IMR-90 (cell line): ENCODE data around the gene FRK. TPM values are rescaled to one million over a fixed set of nuclear protein-coding genes. Genes with fewer than 3 reads are reported as not detected.

Source experiments
- ATAC-seq: fragments of 200-7000 bp; cut with Tn5 transposase; 2 replicates; pipeline ENCODE4 v1.9.1; 2020; ENCODE audit warnings: low read depth, mild to moderate bottlenecking, moderate library complexity
- BruUV-seq: library from RNA; stranded (reverse); fragments of 400-500 nt; replicated peaks from 2 replicates; lab custom pipeline; 2021; lab: Mats Ljungman, UMichigan
- CTCF ChIA-PET: fragments of 300-600 bp; formaldehyde crosslinking; extraction: SDS; loops from one replicate; lab custom pipeline; 2021; ENCODE audit warnings: antibody characterized with exemption; lab: Yijun Ruan, JAX
- POLR2A ChIA-PET: fragments of 300-600 bp; sonication (Branson Sonifier 250); formaldehyde crosslinking; loops from one replicate; lab custom pipeline; 2022; ENCODE audit warnings: antibody characterized with exemption; ENCODE audit not compliant: unreplicated experiment; lab: Charles Lee
- DNase-seq: peaks from one replicate; pipeline ENCODE4 v3.0.0; 2013
- H2AFZ ChIP-seq: replicated peaks from 2 replicates; pipeline ENCODE3; 2013; ENCODE audit warnings: low read length, mild to moderate bottlenecking; ENCODE audit not compliant: poor library complexity
- H2AK5ac ChIP-seq: 2 replicates; pipeline ENCODE4 v1.6.1; 2013; ENCODE audit warnings: low read depth, low read length, inconsistent platforms
- H2AK9ac ChIP-seq: replicated peaks from 2 replicates; pipeline ENCODE3; 2013; ENCODE audit warnings: mild to moderate bottlenecking, low read depth, low read length, moderate library complexity; ENCODE audit not compliant: poor library complexity
- H2BK120ac ChIP-seq: 2 replicates; pipeline ENCODE4 v1.6.1; 2013; ENCODE audit warnings: low read depth, low read length, inconsistent platforms
- H2BK15ac ChIP-seq: 3 replicates; pipeline ENCODE4 v1.6.1; 2013; ENCODE audit warnings: low read depth, low read length, inconsistent platforms
- H2BK20ac ChIP-seq: 2 replicates; pipeline ENCODE4 v1.6.1; 2013; ENCODE audit warnings: low read depth, mild to moderate bottlenecking, inconsistent platforms, low read length, moderate library complexity
- H2BK5ac ChIP-seq: 2 replicates; pipeline ENCODE4 v1.6.1; 2013; ENCODE audit warnings: mild to moderate bottlenecking, low read depth, low read length, inconsistent platforms; ENCODE audit not compliant: poor library complexity, severe bottlenecking
- H3K14ac ChIP-seq: replicated peaks from 2 replicates; pipeline ENCODE4 v1.6.1; 2013; ENCODE audit warnings: low read depth, low read length, inconsistent platforms
- H3K18ac ChIP-seq: 2 replicates; pipeline ENCODE4 v1.6.1; 2013; ENCODE audit warnings: low read depth, low read length, control low read depth
- H3K23ac ChIP-seq: 2 replicates; pipeline ENCODE4 v1.6.1; 2013; ENCODE audit warnings: low read depth, low read length, inconsistent platforms
- H3K27ac ChIP-seq: 2 replicates; pipeline ENCODE4 v1.5.1; 2013; ENCODE audit warnings: mild to moderate bottlenecking, control low read depth, low read length; ENCODE audit not compliant: insufficient read depth
- H3K27me3 ChIP-seq: 2 replicates; pipeline ENCODE4 v1.6.1; 2013; ENCODE audit warnings: low read length; ENCODE audit not compliant: control insufficient read depth, insufficient read depth
- H3K36me3 ChIP-seq: 2 replicates; pipeline ENCODE4 v1.6.1; 2013; ENCODE audit warnings: low read length, mixed read lengths; ENCODE audit not compliant: control insufficient read depth, insufficient read depth
- H3K4ac ChIP-seq: 2 replicates; pipeline ENCODE4 v1.6.1; 2013; ENCODE audit warnings: low read depth, low read length, inconsistent platforms
- H3K4me1 ChIP-seq: 2 replicates; pipeline ENCODE4 v1.6.1; 2013; ENCODE audit warnings: low read length, mixed read lengths; ENCODE audit not compliant: control insufficient read depth, insufficient read depth
- H3K4me2 ChIP-seq: 2 replicates; pipeline ENCODE4 v1.6.1; 2013; ENCODE audit warnings: low read depth, mild to moderate bottlenecking, control low read depth, low read length, moderate library complexity
- H3K4me3 ChIP-seq: 2 replicates; pipeline ENCODE4 v1.5.1; 2013; ENCODE audit warnings: low read depth, mild to moderate bottlenecking, control low read depth, low read length, moderate library complexity; ENCODE audit not compliant: insufficient read depth
- H3K56ac ChIP-seq: 2 replicates; pipeline ENCODE4 v1.6.1; 2013; ENCODE audit warnings: low read length, inconsistent platforms; ENCODE audit not compliant: insufficient read depth; ENCODE audit errors: extremely low read depth
- H3K79me1 ChIP-seq, 2 experiments: 2 replicates each; pipeline ENCODE4 v1.6.1; 2013; ENCODE audit warnings: low read length in 2 of 2, inconsistent platforms in 1 of 2, low read depth in 1 of 2
- H3K9ac ChIP-seq: 2 replicates; pipeline ENCODE4 v1.6.1; 2013; ENCODE audit warnings: low read depth, low read length, control low read depth
- H3K9me1 ChIP-seq: 2 replicates; pipeline ENCODE4 v1.6.1; 2013; ENCODE audit warnings: low read length, inconsistent platforms; ENCODE audit not compliant: insufficient read depth
- H3K9me3 ChIP-seq: 2 replicates; pipeline ENCODE4 v1.6.1; 2013; ENCODE audit warnings: low read length; ENCODE audit not compliant: control insufficient read depth, insufficient read depth
- H4K20me1 ChIP-seq: 2 replicates; pipeline ENCODE4 v1.6.1; 2013; ENCODE audit warnings: low read length, inconsistent platforms; ENCODE audit not compliant: insufficient read depth
- H4K5ac ChIP-seq: 2 replicates; pipeline ENCODE4 v1.6.1; 2013; ENCODE audit warnings: mild to moderate bottlenecking, low read depth, low read length, control low read depth
- H4K8ac ChIP-seq, 2 experiments: 2 replicates each; pipeline ENCODE4 v1.6.1; 2013; ENCODE audit warnings: low read depth in 2 of 2, low read length in 2 of 2, control low read depth in 1 of 2, inconsistent platforms in 1 of 2
- H4K91ac ChIP-seq: 2 replicates; pipeline ENCODE4 v1.6.1; 2013; ENCODE audit warnings: low read depth, low read length, inconsistent platforms; ENCODE audit not compliant: insufficient read depth
- CEBPB ChIP-seq: IDR thresholded peaks from 2 replicates; pipeline ENCODE4 v1.6.1; 2012; ENCODE audit warnings: low read depth, low read length, improper control_type of control experiment
- MXI1 ChIP-seq: IDR thresholded peaks from 2 replicates; pipeline ENCODE4 v1.6.1; 2012; ENCODE audit warnings: low read depth, mild to moderate bottlenecking, low read length, moderate library complexity, borderline replicate concordance
- WGBS, 2 experiments: methylation state at CpG; one replicate each; pipeline versions ENCODE4 v1.1.5 to v1.1.7; 2013; ENCODE audit warnings: missing lambda C conversion rate in 2 of 2; ENCODE audit not compliant: insufficient read length in 1 of 2; ENCODE audit errors: extremely low coverage in 2 of 2; 5-methylcytosine and 5-hydroxymethylcytosine counted together
- dilution Hi-C: fragments of 300-500 bp; cut with HindIII; formaldehyde crosslinking; loops from one replicate; pipeline ENCODE4 v1.14.3; 2018; ENCODE audit warnings: low sequenced_read_pairs; ENCODE audit not compliant: unreplicated experiment
- in situ Hi-C: fragments of 300-500 bp; cut with MboI; formaldehyde crosslinking; loops from 3 replicates; pipeline ENCODE4 v1.14.3; 2019; ENCODE audit warnings: low sequenced_read_pairs, inconsistent platforms, mixed read lengths
- intact Hi-C: fragments of 100-400 bp; cut with micrococcal nuclease; formaldehyde crosslinking; loops from 2 replicates; pipeline ENCODE4 v1.10.0; 2022
- polyA plus RNA-seq, 3 experiments: library from polyadenylated mRNA; depleted of rRNA; stranded (reverse); fragments of >200 nt; gene quantifications; 2 replicates each; pipeline ENCODE4 v1.2.3, GENCODE V29; 2012; ENCODE audit warnings: low replicate concordance in 1 of 3
- total RNA-seq: library from RNA; depleted of rRNA; stranded (reverse); fragments of >200 nt; gene quantifications from 2 replicates; pipeline ENCODE4 v1.2.3, GENCODE V29; 2012

Gene FRK
- total and polyA plus RNA-seq, 2 of the 4 experiments (the other 2 are of a cell fraction): under 0.01 to 0.02 TPM

DNA sequence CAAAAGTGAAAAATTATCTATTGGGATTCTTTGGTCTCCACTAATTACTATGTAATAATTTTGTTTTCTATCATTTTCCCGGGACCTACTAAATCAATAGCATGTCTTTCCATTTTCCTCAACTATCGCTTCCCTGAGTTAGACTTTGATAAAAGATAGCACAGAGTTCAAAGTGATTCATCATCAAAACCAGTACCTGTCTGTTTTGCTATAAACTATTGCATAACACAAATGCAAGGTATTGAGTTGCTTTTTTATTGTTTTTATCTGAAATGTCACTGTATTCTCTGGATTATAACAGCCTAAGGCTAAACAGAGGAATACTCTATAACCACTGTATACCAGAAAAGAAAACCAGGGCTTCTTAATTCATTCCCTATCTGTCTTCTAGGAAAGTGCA, 19.7 kb downstream of the FRK start:
- no peaks in the 10 kb centered on the region for H3K9me1 ChIP-seq
- no peaks in the 10 kb centered on the region for H3K79me1 ChIP-seq
- H3K27ac ChIP-seq: no peak overlapping the region
- no peak overlapping the region for H3K18ac ChIP-seq
- no peak overlapping the region for H4K91ac ChIP-seq
- ChIA-PET CTCF (no interaction called here), POLR2A (no interaction called here)
- no peak overlapping the region for H3K4me2 ChIP-seq
- H4K8ac ChIP-seq: no peak overlapping the region
- ATAC-seq (no peak), DNase-seq (no peak)
- no peaks in the 10 kb centered on the region for H4K20me1 ChIP-seq
- H2BK15ac ChIP-seq: no peak overlapping the region
- in situ Hi-C loops: no loop called here
- H3K36me3 ChIP-seq: no peaks in the 10 kb centered on the region
- H2AFZ ChIP-seq: no peak overlapping the region
- H3K9ac ChIP-seq: no peak overlapping the region
- H2AK9ac ChIP-seq: no peak overlapping the region
- WGBS, 2 experiments: no CpG with 5 or more reads among the region's 2 CpGs
- H2BK120ac ChIP-seq: no peak overlapping the region
- no peaks in the 10 kb centered on the region for H3K9me3 ChIP-seq
- no peaks in the 10 kb centered on the region for H3K4me1 ChIP-seq
- H3K23ac ChIP-seq: no peak overlapping the region
- no peaks in the 10 kb centered on the region for H3K27me3 ChIP-seq
- intact Hi-C loops: no loop called here
- no peak overlapping the region for H3K14ac ChIP-seq
- no peak overlapping the region for H2AK5ac ChIP-seq
- TF ChIP-seq MXI1 (no peak), CEBPB (peak; percentile 27; the same call in 1 of the 2 replicates)
- dilution Hi-C loops: no loop called here
- no peak overlapping the region for H2BK20ac ChIP-seq
- H2BK5ac ChIP-seq: no peak overlapping the region
- H3K56ac ChIP-seq: no peak overlapping the region
- H3K4me3 ChIP-seq: no peak overlapping the region
- H3K4ac ChIP-seq: no peak overlapping the region
- no TSS peak for BruUV-seq
- no peak overlapping the region for H4K5ac ChIP-seq
